Superior temporal gyrus (tissue), 1 donor: ENCODE measurements around the gene MRPL38.
"Not testable (repeated sequence)": the region's sequence is repeated elsewhere in the genome, so short reads cannot be mapped to it uniquely, and the experiment has no call there.

ENCODE experiments used
- DNase-seq: peaks from one replicate; pipeline ENCODE4 v3.0.0-alpha.2; 2016; ENCODE audit errors: extremely low spot score

Gene MRPL38

DNA sequence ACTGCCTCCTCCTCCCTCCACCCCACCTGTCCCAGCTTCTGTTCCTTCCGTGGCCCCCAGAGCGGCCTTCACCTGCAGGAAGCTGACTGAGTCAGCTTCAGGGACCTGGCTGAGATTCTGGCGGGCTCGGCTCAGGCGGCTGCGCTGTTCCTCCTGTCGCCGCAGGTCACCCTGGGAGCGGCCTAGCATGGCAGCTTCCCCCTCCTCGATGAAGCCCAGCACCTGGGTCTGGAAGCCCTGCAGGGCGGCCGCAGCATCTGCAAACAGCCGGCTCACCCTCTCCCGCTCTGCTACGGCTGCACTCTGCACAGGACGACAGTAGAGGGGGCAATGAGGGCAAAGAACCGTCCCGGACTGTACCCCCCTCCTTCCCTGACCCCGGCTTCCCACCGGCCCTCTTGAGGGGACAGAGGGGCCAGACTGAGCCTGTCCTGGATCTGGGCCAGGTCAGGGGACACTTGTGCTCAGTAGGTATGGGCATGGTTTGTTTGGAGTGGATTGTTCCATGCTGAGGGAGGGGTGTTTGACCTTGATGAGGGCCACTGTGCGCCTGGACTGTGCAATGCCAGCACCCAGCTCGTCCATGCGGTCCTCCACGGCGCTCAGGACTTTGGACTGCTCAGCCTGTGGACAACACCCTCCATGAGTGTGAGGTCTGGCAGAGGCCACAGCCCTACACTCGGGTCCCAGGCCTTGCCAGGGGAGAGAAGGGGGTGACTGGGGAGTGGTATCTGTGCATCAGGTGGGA is 28.3 kb downstream of the MRPL38 start:
- DNase-seq, result no peak

DNA sequence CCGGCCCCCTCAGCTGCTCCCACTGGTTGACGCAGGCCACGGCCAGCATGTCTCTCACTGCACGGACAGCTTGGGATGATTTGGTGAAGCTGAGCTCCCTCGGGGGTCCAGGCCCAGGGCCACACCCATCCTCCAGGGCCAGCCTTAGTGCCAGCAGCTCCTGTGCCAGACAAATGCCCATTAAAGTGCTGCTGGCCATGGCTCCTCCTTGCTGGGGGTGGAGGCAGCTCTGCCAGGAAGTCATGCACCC is 28.8 kb downstream of the MRPL38 start:
- DNase-seq, result no peak

DNA sequence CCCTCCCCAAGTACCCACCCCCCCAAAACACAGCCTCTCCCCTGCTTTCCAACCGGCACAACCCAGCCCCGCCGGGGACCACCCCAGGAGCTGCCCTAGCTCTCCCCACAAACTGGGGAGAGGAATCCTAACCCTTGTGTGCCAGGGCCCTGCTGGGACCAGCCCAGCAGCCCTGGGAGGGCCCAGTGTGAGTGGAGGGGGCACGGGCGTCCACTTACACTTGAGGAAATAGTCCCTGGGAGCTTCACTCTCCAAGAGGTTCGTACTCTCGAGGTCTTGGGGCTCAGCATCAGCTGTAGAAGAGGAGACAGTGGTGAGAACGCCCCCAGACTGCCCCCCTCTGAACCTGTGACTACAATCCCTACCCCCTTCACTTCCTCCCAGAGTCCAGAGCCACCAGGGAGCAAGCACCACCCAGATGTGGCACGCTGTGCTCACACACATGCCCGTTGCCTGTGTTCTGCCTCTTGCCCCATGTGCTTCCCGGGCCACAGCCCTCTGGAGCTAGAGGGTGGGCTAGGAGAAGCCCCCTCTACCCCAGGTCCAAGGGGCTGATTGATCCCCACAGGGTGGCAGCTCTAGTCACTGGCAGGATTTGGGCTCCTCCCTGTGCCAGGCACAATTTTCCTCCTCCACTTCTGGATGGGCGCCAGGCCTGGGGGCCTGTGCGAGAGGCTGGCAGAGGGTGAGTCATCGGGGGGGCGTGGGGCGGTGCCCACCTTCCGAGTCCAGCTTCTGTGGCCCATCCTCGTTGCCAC is 29.3 kb downstream of the MRPL38 start:
- no peak for DNase-seq

DNA sequence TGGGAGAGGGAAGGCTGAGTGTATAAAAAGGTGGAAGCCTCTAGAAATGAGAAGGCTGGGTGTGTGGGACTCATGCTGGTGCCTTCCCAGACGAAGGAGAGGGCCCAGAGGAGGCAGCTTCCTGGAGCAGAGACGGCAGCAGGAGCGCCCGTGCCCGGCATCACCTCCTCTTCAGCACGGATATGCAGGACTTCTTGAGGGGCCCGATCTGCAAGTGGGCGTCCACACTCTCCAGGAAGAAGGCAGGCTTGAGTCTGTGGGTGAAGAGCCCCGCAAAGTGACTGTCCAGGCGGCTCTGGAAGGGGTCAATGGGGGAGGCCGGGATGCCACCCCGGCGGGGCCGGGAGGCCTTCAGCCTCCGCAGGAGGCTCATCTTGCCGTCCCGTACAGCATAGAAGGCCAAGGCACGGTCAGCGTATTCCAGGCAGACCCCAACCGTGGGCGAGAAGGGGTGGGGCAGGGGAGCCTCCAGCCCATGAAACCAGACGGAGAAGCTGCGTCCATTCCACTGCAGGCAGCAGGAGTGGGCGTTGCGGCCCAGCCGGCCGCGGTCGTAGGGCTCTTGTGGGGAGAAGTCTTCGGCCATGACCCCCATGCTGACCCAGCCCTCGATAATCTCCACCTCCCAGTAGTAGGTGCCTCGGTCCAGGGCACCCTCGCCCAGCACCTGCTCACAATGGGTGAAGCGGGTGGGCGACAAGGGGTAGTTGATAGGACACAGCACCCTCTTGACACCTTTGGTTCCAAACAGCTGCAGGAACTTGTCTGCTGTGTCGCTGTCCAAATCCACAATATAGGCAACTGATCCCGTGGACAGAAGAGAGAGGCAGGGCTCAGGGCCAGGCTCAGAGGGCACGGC is 30.1 kb downstream of the MRPL38 start:
- no peak for DNase-seq

DNA sequence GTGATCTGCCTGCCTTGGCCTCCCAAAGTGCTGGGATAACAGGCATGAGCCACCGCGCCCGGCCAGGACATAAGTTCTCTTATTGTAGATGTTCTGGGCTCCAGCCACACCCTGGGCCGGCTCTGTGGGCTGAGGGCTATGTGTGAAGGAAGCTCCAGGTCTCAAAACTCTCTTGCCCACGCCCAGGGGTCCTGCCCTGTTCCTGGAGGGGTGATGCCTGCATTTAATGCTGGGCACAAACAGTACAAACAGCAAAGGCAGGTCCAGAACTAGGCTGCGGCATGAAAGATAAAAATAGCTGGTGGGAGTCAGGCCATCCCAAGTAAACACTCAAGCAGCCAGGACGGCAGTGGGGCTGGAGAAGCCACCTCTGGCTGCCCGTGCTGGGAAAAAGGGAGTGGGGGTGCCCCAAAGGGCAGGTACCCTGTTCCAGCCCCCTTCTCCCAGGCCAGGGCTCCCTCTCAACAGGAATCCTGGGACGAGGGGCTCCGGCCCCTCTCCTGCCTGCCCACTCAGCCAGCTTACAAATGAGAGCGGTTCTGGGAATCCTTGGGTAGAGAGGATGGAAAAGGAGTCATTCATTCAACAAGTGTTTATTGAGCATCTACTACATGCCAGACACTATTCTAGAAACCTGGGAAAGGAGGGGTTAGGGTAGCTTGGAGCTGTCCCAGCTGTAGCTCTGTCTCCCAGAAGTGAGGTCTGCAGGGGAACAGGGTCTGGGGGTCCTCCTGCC is 30.9 kb downstream of the MRPL38 start:
- no peak for DNase-seq

DNA sequence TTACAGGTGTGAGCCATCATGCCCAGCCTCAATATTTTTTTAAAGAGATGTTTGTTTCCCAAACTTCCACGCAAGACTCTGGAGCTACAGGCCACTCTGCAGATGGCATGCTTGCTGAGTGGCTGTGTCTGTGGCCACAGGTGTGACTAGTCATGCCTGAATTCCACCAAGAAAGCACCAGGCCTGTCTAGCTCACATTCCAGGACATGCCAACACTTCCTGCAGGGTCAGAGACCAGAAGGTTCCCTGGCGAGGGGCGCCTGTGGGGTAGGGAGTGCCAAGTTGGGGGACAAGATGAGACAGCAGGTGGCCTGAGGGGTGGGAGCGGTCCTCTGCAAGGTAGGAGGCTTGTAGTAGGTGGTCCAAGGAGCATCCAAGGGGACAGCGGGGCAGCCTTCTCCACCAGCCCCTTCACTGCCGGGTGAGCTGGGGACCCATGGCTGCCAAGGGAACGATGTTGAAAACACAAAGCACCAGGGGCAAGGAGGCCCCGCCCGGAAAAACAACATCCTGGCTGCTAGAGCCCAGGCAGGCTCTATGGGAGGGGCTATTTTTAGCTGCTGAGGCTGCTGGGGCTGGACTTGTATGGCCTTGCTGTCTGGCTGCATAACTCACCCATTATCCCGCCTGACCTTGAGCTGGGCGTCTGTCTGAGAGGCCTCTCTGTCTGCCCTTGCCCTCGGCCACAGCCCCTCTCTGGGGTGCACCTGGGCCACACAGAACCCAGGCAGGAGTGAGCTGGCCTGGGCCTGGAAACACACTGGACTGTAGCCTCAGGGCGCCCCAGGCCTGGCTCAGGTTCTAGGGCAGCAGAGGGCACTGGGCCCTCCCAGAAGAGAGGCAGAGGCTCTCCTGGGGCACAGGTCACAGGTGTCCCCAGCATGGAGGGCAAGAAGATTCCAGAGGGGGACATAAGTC is 32.0 kb downstream of the MRPL38 start:
- no peak for DNase-seq

DNA sequence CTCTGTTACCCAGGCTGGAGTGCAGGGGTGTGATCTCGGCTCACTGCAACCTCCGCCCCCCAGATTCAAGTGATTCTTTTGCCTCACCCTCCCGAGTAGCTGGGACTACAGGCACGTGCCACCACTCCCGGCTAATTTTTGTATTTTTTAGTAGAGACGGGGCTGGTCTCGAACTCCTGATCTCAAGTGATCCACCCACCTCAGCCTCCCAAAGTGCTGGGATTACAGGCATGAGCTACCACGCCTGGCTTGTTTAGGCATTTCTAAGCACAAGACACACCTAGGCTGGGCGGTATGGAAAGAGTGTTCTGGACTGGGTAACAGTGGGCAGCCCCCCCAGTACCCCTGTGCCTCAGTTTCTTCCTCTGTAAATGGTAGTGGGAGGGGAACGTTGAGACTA is 34.5 kb downstream of the MRPL38 start:
- not testable (repeated sequence) for DNase-seq

DNA sequence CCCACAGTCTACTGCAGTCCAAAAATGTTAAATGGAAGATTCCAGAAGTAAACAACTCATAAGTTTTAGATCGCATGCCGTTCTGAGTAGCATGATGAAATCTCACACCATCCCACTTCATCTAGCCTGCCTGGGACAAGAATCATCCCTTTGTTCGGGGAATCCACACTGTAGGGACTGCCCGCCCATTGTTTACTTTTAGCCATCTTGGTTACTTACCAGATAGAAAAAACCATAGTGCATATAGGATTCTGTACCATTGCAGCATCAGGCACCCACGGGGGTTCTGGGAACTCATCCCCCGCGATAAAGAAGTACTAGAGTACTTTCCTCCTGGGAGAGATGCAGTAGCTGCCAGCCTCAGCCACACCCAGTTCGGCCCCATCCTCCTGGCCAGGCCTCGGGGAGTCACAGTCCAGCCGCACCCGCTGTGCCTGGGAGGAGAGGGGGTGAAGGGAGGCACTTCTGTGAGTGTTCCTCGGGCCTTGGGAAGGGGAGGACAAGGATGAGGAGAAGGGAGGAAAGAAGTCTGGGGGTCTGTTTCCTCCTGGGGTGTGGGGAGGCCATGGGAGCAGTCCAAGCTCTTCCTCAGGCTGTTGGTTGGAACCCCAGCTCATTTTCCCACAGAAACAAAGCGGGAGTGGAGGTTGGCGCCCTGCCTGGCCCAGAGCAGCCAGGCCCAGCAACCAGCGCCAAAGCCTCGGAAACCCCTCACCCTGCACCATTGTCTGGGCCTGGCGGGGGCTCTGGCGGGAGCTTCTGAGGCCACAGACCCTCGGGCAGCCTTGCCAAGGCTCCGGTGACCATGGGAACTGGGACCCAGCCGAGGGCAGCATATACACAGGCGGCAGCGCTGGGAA is 35.2 kb downstream of the MRPL38 start:
- DNase-seq, result peak; percentile 90

DNA sequence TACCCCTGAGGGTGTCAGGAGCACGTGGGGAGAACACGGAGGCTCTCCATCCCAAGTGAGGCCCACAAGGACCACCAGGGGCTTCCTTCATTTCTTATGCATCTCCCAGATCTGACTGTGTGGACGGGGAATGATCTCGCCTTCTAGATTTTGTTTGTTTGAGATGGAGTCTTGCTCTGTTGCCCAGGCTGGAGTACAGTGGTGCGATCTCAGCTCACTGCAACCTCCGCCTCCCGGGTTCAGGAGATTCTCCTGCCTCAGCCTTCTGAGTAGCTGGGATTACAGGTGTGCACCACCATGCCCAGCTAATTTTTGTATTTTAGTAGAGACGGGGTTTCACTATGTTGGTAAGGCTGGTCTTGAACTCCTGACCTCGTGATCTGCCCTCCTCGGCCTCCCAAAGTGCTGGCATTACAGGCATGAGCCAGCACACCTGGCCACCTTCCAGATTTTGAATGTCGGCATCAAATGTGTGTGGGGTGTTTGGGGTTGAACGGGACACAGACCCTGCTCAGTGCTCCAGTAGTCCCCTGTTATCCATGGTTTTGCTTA is 35.9 kb downstream of the MRPL38 start:
- DNase-seq, result not testable (repeated sequence)

DNA sequence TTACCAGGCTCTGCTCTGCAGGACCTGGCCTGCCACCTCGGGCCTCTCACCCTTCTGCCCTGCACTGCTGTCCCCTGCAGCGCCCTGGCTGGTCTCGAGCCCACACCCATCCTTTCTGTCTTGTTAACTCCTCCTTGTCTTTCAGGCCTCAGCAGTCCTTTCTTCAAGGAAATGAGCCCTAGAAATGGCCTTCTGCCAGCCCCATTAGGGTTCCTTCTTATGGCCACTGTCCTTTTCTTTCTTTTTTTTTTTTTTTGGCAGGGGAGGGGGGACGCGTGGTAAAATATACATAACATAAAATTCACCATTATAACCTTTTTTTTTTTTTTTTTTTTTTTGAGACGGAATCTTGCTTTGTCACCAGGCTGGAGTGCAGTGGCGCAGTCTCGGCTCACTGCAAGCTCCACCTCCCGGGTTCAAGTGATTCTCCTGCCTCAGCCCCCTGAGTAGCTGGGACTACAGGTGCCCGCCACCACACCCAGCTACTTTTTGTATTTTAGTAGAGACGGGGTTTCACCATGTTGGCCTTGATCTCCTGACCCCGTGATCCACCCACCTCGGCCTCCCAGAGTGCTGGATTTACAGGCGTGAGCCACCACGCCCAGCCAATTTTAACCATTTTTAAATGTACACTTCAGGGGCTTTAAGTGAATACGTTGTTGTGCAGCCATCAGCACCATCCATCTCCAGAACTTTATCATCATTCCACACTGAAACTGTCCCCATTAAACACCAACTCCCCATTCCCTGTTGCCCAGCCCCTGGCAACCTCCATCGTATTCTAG is 39.1 kb downstream of the MRPL38 start:
- not testable (repeated sequence) for DNase-seq

DNA sequence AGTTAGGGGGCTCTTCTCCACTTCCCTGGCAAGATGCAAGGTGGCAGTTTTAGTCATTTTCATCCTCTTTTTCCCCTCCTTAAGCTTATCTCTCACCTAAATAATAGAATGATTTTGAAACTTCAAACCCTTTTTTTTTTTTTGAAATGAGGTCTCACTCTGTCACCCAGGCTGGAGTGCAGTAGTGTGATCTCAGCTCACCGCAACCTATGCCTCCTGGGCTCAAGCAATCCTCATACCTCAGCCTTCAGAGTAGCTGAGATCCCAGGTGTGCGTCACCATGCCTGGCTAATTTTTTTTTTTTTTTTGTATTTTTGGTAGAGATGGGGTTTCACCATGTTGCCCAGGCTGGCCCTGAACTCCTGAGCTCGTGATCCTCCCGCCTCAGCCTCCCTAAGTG is 39.8 kb downstream of the MRPL38 start:
- DNase-seq, result not testable (repeated sequence)

DNA sequence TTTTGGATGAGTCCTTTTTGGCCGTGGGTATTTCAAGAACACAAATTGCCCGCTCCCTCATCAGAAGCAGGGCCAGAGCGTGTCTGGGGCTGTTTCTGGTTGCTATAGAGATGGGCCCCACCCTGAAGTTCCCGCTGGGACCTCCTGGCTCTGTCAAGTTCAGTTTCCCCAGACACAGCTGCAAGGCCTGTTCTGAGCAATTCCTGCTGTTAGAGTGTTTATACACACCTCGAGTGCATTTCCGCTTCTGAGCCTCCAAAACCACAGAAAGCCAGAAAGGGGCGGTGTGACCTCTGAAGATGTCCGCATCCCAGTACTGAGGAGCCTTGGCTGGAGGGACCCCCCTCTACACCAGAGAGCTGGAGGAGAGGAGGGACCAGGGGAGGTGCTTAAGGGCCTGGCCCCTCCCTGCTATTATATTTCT is 40.2 kb downstream of the MRPL38 start:
- no peak for DNase-seq

DNA sequence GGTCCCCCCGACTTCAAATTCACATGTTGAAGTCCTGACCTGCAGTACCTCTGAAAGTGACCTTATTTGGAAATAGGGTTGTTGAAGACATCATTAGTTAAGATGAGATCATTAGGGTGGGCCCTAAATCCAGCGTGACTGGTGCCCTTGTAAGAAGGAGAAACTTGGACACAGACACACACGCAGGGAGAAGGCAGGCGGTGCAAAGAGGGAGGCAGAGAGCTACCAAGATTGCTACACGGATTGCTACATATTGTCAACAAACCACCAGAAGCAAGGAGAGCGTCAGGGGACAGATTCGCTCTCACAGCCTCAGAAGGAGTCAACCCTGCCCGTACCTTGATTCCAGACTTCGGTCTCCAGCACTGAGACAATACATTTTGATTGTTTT is 42.8 kb downstream of the MRPL38 start:
- DNase-seq, result no peak

DNA sequence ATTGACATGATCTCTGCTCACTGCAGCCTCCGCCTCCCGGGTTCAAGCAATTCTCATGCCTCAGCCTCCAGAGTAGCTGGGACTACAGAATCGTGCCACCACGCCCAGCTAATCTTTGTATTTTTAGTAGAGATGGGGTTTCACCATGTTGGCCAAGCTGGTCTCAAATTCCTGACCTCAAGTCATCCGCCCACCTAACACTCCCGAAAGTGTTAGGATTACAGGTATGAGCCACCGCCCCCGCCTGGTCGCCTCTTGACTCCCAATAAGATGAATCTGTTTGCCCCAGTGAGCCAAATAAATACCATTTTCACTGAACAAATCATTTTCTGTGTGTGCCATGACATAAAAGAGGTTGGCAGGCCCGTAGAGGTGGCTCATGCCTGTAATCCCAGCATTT is 45.3 kb downstream of the MRPL38 start:
- DNase-seq, result not testable (repeated sequence)

DNA sequence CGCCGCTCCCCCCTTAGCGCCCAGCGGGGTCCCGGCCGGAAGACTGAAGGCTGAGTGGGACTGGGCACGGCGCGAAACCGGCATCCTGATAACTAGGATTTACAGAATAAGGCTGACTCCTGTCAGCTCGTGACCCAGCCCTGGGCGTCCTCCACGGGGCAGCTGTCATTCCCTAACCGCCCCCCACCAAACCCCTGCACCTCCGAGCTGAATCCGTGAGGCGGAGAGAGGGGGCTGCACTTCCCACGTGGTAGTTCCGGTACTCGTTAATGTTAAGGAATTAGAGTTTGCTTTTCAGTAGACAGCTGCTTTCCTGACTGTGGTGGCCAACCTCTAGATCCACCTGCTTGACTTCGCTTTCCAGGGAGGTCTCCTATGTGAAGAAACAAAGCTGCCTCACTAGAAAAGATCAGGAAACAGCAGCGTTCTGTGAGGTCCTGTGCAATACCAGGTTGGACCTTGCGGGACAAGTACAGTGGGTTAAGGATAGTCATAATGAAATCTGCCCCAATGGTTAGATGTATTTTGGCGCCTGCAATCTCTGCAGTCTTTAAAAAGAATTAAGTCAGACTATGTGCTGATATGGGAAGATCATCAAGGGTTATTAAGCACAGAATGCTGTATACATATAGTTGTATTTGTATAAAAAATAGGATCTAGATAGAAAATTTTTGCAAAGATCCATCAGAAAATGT is 48.5 kb downstream of the MRPL38 start:
- peak; percentile 40 for DNase-seq

DNA sequence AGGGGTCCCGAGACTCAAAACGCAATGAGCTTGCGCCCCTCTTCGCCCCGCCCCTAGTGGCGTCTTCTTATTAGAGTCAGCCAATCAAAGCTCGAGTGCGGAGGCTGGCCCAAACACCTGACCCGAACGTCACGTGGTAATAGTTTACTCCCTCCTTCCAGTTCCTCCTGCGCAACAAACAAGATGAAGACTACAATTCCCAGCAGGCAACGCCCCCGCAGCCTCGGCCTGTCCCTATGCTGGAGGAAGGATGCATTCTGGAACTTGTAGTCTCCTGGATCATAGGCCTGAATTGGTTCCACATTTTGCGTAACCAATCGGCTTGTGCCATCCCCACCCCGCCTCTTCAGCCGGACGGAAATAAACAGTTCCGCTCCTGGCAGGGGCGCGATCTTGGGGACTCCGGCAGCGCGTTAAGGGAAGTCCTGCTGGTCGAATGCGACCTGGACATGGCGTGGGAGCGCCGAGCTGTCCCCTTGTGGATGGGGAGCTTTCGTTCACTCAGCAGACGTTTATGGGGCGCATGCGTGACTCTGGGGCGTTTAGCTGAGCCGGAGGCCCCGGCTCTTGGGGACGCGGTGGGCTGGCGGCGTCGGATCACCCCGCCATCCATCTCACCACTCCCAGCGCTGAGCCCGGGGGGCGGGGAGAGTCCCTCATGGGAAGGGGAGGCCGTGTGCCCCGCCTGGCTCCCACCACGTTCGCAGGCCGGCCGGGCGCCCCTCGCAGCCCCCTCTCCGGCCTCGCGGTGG is 49.2 kb downstream of the MRPL38 start, which contains the start of gene WBP2:
TSS of gene WBP2 (minus strand) at position 26 of the 752 bp plus-strand sequence. CDS start 38 bp downstream, outside the sequence.
- DNase-seq, result peak; percentile 100

DNA sequence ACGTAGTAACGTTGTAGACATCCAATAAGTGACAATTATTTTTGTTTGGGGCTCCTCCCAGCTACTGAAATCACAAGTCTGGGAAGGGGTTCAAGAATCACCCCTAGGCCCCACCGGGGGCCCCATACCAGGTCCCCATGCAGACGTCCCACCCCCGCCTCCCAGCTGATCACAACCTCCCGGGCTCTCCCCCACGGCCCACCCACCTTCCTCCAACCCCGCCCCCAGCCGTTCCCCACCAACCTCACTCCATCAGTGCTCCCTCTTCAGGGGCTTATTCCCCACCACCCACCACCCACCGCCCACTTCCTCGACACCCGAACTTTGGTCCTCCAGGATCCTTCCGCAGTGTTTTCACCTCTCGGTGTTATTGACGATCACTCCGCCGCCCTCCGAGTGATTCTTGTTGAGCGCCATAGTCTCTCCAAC is 49.8 kb downstream of the MRPL38 start:
- no peak for DNase-seq
